ENCODE data around the gene DLX5. TPM values are rescaled to one million over a fixed set of nuclear protein-coding genes. Genes with fewer than 3 reads are reported as not detected.

Gene DLX5
- total and polyA plus RNA-seq, 2 donors (not counting 1 experiment from before 2014, with no cell fraction given), result not detected

- no peak overlapping the region for H3K27ac ChIP-seq (ENCODE audit: low read length in 2 of 2)
- CTCF ChIA-PET, result no interaction called here
- no peaks in the 10 kb centered on the region for H3K4me1 ChIP-seq (ENCODE audit: control insufficient read depth in 2 of 2, insufficient read depth in 2 of 2, low read length in 2 of 2)
- no peak for TF ChIP-seq EZH2 (IDR thresholded peaks at IDR 0.05; ENCODE audit: borderline replicate concordance, insufficient read depth, low read depth, low read length, poor library complexity, severe bottlenecking)
- TF ChIP-seq CTCF (IDR thresholded peaks at IDR 0.05), result no peak
- peaks cover 88% of the 10 kb centered on the region for H3K27me3 Mint-ChIP-seq
- H3K27ac Mint-ChIP-seq, result no peak overlapping the region
- peaks cover 0 to 35% (median 2%) of the 10 kb centered on the region in 3 donors for H3K9me3 ChIP-seq (ENCODE audit: control extremely low read depth in 1 of 3, control insufficient read depth in 2 of 3, insufficient read depth in 1 of 3, low read length in 2 of 3)
- no peak overlapping the region for H3K4me3 ChIP-seq (ENCODE audit: control extremely low read depth in 1 of 5, extremely low read depth in 1 of 5, insufficient read depth in 1 of 5, low read depth in 2 of 5, low read length in 4 of 5)
- peaks cover 2 to 91% (median 72%) of the 10 kb centered on the region in 4 experiments for H3K27me3 ChIP-seq (replicated peaks in 1 of 4; ENCODE audit: control extremely low read depth in 1 of 4, control insufficient read depth in 3 of 4, insufficient read depth in 4 of 4, low read length in 3 of 4)
- 6% methylated on average over 13 of the region's 14 CpGs for WGBS (ENCODE audit: insufficient coverage)
- no peak overlapping the region for H2AFZ ChIP-seq (ENCODE audit: insufficient read depth, low read depth, low read length, poor library complexity, severe bottlenecking)
- no peaks in the 10 kb centered on the region for H3K36me3 ChIP-seq (replicated peaks in 1 of 2; ENCODE audit: control extremely low read depth in 1 of 2, control insufficient read depth in 1 of 2, extremely low read depth in 1 of 2, insufficient read depth in 2 of 2, low read length in 1 of 2)
- H3K9ac ChIP-seq (ENCODE audit: low read length), result no peak overlapping the region
- ATAC-seq (ENCODE audit: low read depth), result no peak
- H4K20me1 ChIP-seq (ENCODE audit: control insufficient read depth, insufficient read depth, low read length, poor library complexity, severe bottlenecking), result no peaks in the 10 kb centered on the region
- POLR2A ChIA-PET, result no interaction called here
- no peak overlapping the region for H3K4me3 Mint-ChIP-seq
- no peak for DNase-seq
- H3K9me3 Mint-ChIP-seq (ENCODE audit: insufficient read depth), result no peaks in the 10 kb centered on the region
- no peaks in the 10 kb centered on the region for H3K79me2 ChIP-seq (ENCODE audit: control insufficient read depth, insufficient read depth, low read length)
- H3K4me1 Mint-ChIP-seq, result no peaks in the 10 kb centered on the region
- no peak overlapping the region for H3K4me2 ChIP-seq (replicated peaks; ENCODE audit: low read depth, low read length, poor library complexity, severe bottlenecking)
- intact Hi-C loops (cut with micrococcal nuclease), result no loop called here
Measured at GRCh38 chr7:96998744-96999143, 25.9 kb downstream of the DLX5 start.

- Histone ChIP-seq H3K36me3 (replicated peaks in 1 of 2; ENCODE audit: control extremely low read depth in 1 of 2, control insufficient read depth in 1 of 2, extremely low read depth in 1 of 2, insufficient read depth in 2 of 2, low read length in 1 of 2) (no peaks in the 10 kb centered on the region), H3K4me3 (ENCODE audit: control extremely low read depth in 1 of 5, extremely low read depth in 1 of 5, insufficient read depth in 1 of 5, low read depth in 2 of 5, low read length in 4 of 5) (no peak overlapping the region), H3K79me2 (ENCODE audit: control insufficient read depth, insufficient read depth, low read length) (no peaks in the 10 kb centered on the region), H3K9me3 (ENCODE audit: control extremely low read depth in 1 of 3, control insufficient read depth in 2 of 3, insufficient read depth in 1 of 3, low read length in 2 of 3) (peaks cover 0 to 35% (median 0%) of the 10 kb centered on the region in 3 donors), H3K27ac (ENCODE audit: low read length in 2 of 2) (no peak overlapping the region), H4K20me1 (ENCODE audit: control insufficient read depth, insufficient read depth, low read length, poor library complexity, severe bottlenecking) (no peaks in the 10 kb centered on the region), H3K27me3 (replicated peaks in 1 of 4; ENCODE audit: control extremely low read depth in 1 of 4, control insufficient read depth in 3 of 4, insufficient read depth in 4 of 4, low read length in 3 of 4) (peaks cover 2 to 89% (median 71%) of the 10 kb centered on the region in 4 experiments), H3K4me1 (ENCODE audit: control insufficient read depth in 2 of 2, insufficient read depth in 2 of 2, low read length in 2 of 2) (no peaks in the 10 kb centered on the region), H3K4me2 (replicated peaks; ENCODE audit: low read depth, low read length, poor library complexity, severe bottlenecking) (no peak overlapping the region), H3K9ac (ENCODE audit: low read length) (no peak overlapping the region), H2AFZ (ENCODE audit: insufficient read depth, low read depth, low read length, poor library complexity, severe bottlenecking) (no peak overlapping the region)
- H3K4me1 Mint-ChIP-seq, result no peaks in the 10 kb centered on the region
- ChIA-PET CTCF (no interaction called here), POLR2A (no interaction called here)
- DNase-seq, result no peak
- no peak overlapping the region for H3K27ac Mint-ChIP-seq
- no CpG with 5 or more reads among the region's 11 CpGs for WGBS (ENCODE audit: insufficient coverage)
- no peak overlapping the region for H3K4me3 Mint-ChIP-seq
- no peak for ATAC-seq (ENCODE audit: low read depth)
- peaks cover 88% of the 10 kb centered on the region for H3K27me3 Mint-ChIP-seq
- H3K9me3 Mint-ChIP-seq (ENCODE audit: insufficient read depth), result no peaks in the 10 kb centered on the region
- TF ChIP-seq EZH2 (IDR thresholded peaks at IDR 0.05; ENCODE audit: borderline replicate concordance, insufficient read depth, low read depth, low read length, poor library complexity, severe bottlenecking), result no peak
- no peak for TF ChIP-seq CTCF (IDR thresholded peaks at IDR 0.05)
- intact Hi-C loops (cut with micrococcal nuclease), result no loop called here
Measured at GRCh38 chr7:96998333-96998732, 26.3 kb downstream of the DLX5 start.
